Astrocyte (in vitro differentiated cells and primary cell): ENCODE data around the gene DDX6. TPM values are rescaled to one million over a fixed set of nuclear protein-coding genes. Genes with fewer than 3 reads are reported as not detected.

Experiments
- DNase-seq: peaks from one replicate; pipeline ENCODE4 v3.0.0-alpha.2; 2010; ENCODE audit warnings: low read depth
- FAIRE-seq: peaks from 2 replicates; lab custom pipeline; 2011; peaks lifted over from hg19 to GRCh38; lab: Jason Lieb, UNC
- H2AFZ ChIP-seq: 2 replicates; pipeline ENCODE4 v1.6.0; 2012; ENCODE audit warnings: low read depth, low read length, inconsistent platforms
- H3K27ac ChIP-seq: 2 replicates; pipeline ENCODE4 v1.5.1; 2011; ENCODE audit warnings: low read depth, low read length, inconsistent platforms
- H3K27me3 ChIP-seq: 2 replicates; pipeline ENCODE4 v1.6.0; 2011; ENCODE audit warnings: low read length, inconsistent platforms; ENCODE audit not compliant: insufficient read depth
- H3K36me3 ChIP-seq: 2 replicates; pipeline ENCODE4 v1.5.1; 2011; ENCODE audit warnings: low read length, inconsistent platforms; ENCODE audit not compliant: insufficient read depth
- H3K4me1 ChIP-seq: 2 replicates; pipeline ENCODE4 v1.5.1; 2011; ENCODE audit warnings: low read length, inconsistent platforms; ENCODE audit not compliant: insufficient read depth
- H3K4me2 ChIP-seq: 2 replicates; pipeline ENCODE4 v1.6.0; 2012; ENCODE audit warnings: low read length, inconsistent platforms
- H3K4me3 ChIP-seq: 2 replicates; pipeline ENCODE4 v1.5.1; 2011; ENCODE audit warnings: low read depth, mild to moderate bottlenecking, low read length, inconsistent platforms; ENCODE audit not compliant: insufficient read depth
- H3K79me2 ChIP-seq: 2 replicates; pipeline ENCODE4 v1.6.0; 2012; ENCODE audit warnings: mild to moderate bottlenecking, low read length, inconsistent platforms; ENCODE audit not compliant: insufficient read depth
- H3K9ac ChIP-seq: 2 replicates; pipeline ENCODE4 v1.6.0; 2012; ENCODE audit warnings: mild to moderate bottlenecking, low read length, inconsistent platforms
- H3K9me3 ChIP-seq: 2 replicates; pipeline ENCODE4 v1.5.1; 2012; ENCODE audit warnings: low read depth, mild to moderate bottlenecking, low read length, inconsistent platforms; ENCODE audit not compliant: insufficient read depth
- H4K20me1 ChIP-seq: 2 replicates; pipeline ENCODE4 v1.6.0; 2012; ENCODE audit warnings: low read length, inconsistent platforms; ENCODE audit not compliant: insufficient read depth
- H3K27ac Mint-ChIP-seq: one replicate; pipeline ENCODE4 v1.8.0; 2021; ENCODE audit warnings: mild to moderate bottlenecking, mixed read lengths; ENCODE audit not compliant: unreplicated experiment
- H3K27me3 Mint-ChIP-seq: one replicate; pipeline ENCODE4 v1.8.0; 2021; ENCODE audit warnings: low read depth, mixed read lengths; ENCODE audit not compliant: unreplicated experiment
- H3K36me3 Mint-ChIP-seq: one replicate; pipeline ENCODE4 v1.8.0; 2021; ENCODE audit warnings: low read depth, mixed read lengths; ENCODE audit not compliant: unreplicated experiment
- H3K4me1 Mint-ChIP-seq: one replicate; pipeline ENCODE4 v1.8.0; 2021; ENCODE audit warnings: low read depth, mixed read lengths; ENCODE audit not compliant: unreplicated experiment
- H3K4me3 Mint-ChIP-seq: one replicate; pipeline ENCODE4 v1.8.0; 2021; ENCODE audit warnings: mild to moderate bottlenecking, moderate library complexity, mixed read lengths; ENCODE audit not compliant: unreplicated experiment
- H3K9me3 Mint-ChIP-seq: one replicate; pipeline ENCODE4 v1.8.0; 2021; ENCODE audit warnings: mild to moderate bottlenecking, mixed read lengths; ENCODE audit not compliant: unreplicated experiment
- CTCF ChIP-seq: IDR thresholded peaks from 2 replicates; pipeline ENCODE4 v1.5.1; 2011; ENCODE audit warnings: low read depth, mild to moderate bottlenecking, inconsistent platforms, low read length, moderate library complexity; ENCODE audit not compliant: insufficient read depth
- EZH2 ChIP-seq: IDR thresholded peaks from 2 replicates; pipeline ENCODE4 v1.6.1; 2012; ENCODE audit warnings: mild to moderate bottlenecking, low read length, inconsistent platforms; ENCODE audit not compliant: insufficient read depth
- total RNA-seq: library from RNA; stranded (reverse); gene quantifications from 2 replicates; pipeline ENCODE4 v1.2.1, GENCODE V29; 2021

Gene DDX6
- total RNA-seq, 1 donor from 2014 or later: 196 TPM

GRCh38 chr11:118789501-118790356 lies 1.2 kb downstream of the DDX6 start:
- peak overlapping the region; percentile 98 for H3K27ac ChIP-seq
- H3K4me3 Mint-ChIP-seq: peak overlapping the region; percentile 99

GRCh38 chr11:118786657-118787056 lies 4.3 kb downstream of the DDX6 start:
- DNase-seq: no peak
- Mint-ChIP-seq H3K27ac (no peak overlapping the region), H3K4me3 (peak overlapping the region; percentile 62), H3K9me3 (no peaks in the 10 kb centered on the region), H3K36me3 (peaks cover 2% of the 10 kb centered on the region), H3K27me3 (no peaks in the 10 kb centered on the region), H3K4me1 (peaks cover 13% of the 10 kb centered on the region)
- Histone ChIP-seq H4K20me1 (peaks cover 82% of the 10 kb centered on the region), H3K9me3 (no peaks in the 10 kb centered on the region), H3K79me2 (peaks cover 91% of the 10 kb centered on the region), H2AFZ (no peak overlapping the region), H3K4me1 (peaks cover 3% of the 10 kb centered on the region), H3K36me3 (peaks cover 19% of the 10 kb centered on the region), H3K9ac (no peak overlapping the region), H3K27me3 (no peaks in the 10 kb centered on the region), H3K4me2 (peak overlapping the region; percentile 25), H3K4me3 (no peak overlapping the region), H3K27ac (no peak overlapping the region)
- TF ChIP-seq CTCF (no peak), EZH2 (no peak)
- FAIRE-seq: no peak

More at GRCh38 chr11:118789501-118790356, 1.2 kb downstream of the DDX6 start:
- Histone ChIP-seq H3K4me1 (peaks cover 3% of the 10 kb centered on the region), H3K79me2 (peaks cover 60% of the 10 kb centered on the region), H2AFZ (no peak overlapping the region), H3K9ac (peak overlapping the region; percentile 100), H3K36me3 (peaks cover 10% of the 10 kb centered on the region), H4K20me1 (peaks cover 52% of the 10 kb centered on the region), H3K9me3 (no peaks in the 10 kb centered on the region), H3K4me2 (peak overlapping the region; percentile 84), H3K4me3 (peak overlapping the region; percentile 95), H3K27me3 (no peaks in the 10 kb centered on the region)
- peaks cover 19% of the 10 kb centered on the region for H3K4me1 Mint-ChIP-seq
- DNase-seq: peak; percentile 19
- H3K36me3 Mint-ChIP-seq: no peaks in the 10 kb centered on the region
- no peaks in the 10 kb centered on the region for H3K9me3 Mint-ChIP-seq
- TF ChIP-seq EZH2 (no peak), CTCF (no peak)
- FAIRE-seq: no peak
- H3K27me3 Mint-ChIP-seq: no peaks in the 10 kb centered on the region
- peak overlapping the region; percentile 99 for H3K27ac Mint-ChIP-seq

- FAIRE-seq (no peak), DNase-seq (peak; percentile 6)
- Histone ChIP-seq H3K9ac (no peak overlapping the region), H4K20me1 (peaks cover 95% of the 10 kb centered on the region), H3K36me3 (peaks cover 29% of the 10 kb centered on the region), H3K79me2 (peaks cover 100% of the 10 kb centered on the region), H3K4me1 (peaks cover 3% of the 10 kb centered on the region), H2AFZ (no peak overlapping the region), H3K27ac (no peak overlapping the region), H3K4me2 (no peak overlapping the region), H3K27me3 (no peaks in the 10 kb centered on the region), H3K4me3 (no peak overlapping the region), H3K9me3 (no peaks in the 10 kb centered on the region)
- H3K9me3 Mint-ChIP-seq: no peaks in the 10 kb centered on the region
- H3K4me3 Mint-ChIP-seq: no peak overlapping the region
- peaks cover 13% of the 10 kb centered on the region for H3K4me1 Mint-ChIP-seq
- H3K27ac Mint-ChIP-seq: no peak overlapping the region
- H3K36me3 Mint-ChIP-seq: peaks cover 2% of the 10 kb centered on the region
- TF ChIP-seq EZH2 (no peak), CTCF (no peak)
- no peaks in the 10 kb centered on the region for H3K27me3 Mint-ChIP-seq
Observed at GRCh38 chr11:118785362-118785761, 5.6 kb downstream of the DDX6 start.
